Measurements from ENCODE around the gene UPB1. TPM values are rescaled to one million over a fixed set of nuclear protein-coding genes. Genes with fewer than 3 reads are reported as not detected.

The UPB1 gene
- total and polyA plus RNA-seq, 2 experiments from 2014 or later: 0.13 TPM; not detected in 1

DNA sequence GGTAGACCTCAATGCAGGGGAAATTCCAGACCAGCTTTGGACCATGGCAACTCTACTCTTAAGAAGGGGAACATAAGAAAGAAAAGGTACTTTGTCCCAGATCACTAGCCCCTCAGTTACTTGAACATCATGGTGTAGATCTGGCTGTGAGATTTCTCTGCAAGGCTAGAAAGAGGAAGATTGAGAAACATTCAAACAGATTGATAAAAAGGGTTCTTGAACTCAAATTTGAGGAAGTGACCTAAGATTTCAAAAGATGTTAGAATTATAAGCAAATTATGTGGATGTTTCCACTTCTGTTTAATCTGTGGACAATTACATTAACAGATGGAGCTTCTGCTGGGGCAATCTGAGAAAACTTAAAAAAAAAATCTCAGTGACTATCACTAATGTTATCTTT lies 21.8 kb upstream of the UPB1 start:
- Mint-ChIP-seq H3K9me3 (no peaks in the 10 kb centered on the region; the same call in 2 of the 3 replicates), H3K36me3 (ENCODE audit: low read depth) (no peaks in the 10 kb centered on the region), H3K4me3 (no peak overlapping the region), H3K27me3 (ENCODE audit: insufficient read depth, low read depth, poor library complexity) (peaks cover 3% of the 10 kb centered on the region), H3K4me1 (no peaks in the 10 kb centered on the region), H3K27ac (no peak overlapping the region)
- H3K4me1 ChIP-seq (ENCODE audit: insufficient read depth): no peaks in the 10 kb centered on the region
- H3K27ac ChIP-seq (ENCODE audit: low read depth): no peak overlapping the region
- no peaks in the 10 kb centered on the region for H3K79me2 ChIP-seq (replicated peaks; ENCODE audit: insufficient read depth)
- TF ChIP-seq, protein P1, sequence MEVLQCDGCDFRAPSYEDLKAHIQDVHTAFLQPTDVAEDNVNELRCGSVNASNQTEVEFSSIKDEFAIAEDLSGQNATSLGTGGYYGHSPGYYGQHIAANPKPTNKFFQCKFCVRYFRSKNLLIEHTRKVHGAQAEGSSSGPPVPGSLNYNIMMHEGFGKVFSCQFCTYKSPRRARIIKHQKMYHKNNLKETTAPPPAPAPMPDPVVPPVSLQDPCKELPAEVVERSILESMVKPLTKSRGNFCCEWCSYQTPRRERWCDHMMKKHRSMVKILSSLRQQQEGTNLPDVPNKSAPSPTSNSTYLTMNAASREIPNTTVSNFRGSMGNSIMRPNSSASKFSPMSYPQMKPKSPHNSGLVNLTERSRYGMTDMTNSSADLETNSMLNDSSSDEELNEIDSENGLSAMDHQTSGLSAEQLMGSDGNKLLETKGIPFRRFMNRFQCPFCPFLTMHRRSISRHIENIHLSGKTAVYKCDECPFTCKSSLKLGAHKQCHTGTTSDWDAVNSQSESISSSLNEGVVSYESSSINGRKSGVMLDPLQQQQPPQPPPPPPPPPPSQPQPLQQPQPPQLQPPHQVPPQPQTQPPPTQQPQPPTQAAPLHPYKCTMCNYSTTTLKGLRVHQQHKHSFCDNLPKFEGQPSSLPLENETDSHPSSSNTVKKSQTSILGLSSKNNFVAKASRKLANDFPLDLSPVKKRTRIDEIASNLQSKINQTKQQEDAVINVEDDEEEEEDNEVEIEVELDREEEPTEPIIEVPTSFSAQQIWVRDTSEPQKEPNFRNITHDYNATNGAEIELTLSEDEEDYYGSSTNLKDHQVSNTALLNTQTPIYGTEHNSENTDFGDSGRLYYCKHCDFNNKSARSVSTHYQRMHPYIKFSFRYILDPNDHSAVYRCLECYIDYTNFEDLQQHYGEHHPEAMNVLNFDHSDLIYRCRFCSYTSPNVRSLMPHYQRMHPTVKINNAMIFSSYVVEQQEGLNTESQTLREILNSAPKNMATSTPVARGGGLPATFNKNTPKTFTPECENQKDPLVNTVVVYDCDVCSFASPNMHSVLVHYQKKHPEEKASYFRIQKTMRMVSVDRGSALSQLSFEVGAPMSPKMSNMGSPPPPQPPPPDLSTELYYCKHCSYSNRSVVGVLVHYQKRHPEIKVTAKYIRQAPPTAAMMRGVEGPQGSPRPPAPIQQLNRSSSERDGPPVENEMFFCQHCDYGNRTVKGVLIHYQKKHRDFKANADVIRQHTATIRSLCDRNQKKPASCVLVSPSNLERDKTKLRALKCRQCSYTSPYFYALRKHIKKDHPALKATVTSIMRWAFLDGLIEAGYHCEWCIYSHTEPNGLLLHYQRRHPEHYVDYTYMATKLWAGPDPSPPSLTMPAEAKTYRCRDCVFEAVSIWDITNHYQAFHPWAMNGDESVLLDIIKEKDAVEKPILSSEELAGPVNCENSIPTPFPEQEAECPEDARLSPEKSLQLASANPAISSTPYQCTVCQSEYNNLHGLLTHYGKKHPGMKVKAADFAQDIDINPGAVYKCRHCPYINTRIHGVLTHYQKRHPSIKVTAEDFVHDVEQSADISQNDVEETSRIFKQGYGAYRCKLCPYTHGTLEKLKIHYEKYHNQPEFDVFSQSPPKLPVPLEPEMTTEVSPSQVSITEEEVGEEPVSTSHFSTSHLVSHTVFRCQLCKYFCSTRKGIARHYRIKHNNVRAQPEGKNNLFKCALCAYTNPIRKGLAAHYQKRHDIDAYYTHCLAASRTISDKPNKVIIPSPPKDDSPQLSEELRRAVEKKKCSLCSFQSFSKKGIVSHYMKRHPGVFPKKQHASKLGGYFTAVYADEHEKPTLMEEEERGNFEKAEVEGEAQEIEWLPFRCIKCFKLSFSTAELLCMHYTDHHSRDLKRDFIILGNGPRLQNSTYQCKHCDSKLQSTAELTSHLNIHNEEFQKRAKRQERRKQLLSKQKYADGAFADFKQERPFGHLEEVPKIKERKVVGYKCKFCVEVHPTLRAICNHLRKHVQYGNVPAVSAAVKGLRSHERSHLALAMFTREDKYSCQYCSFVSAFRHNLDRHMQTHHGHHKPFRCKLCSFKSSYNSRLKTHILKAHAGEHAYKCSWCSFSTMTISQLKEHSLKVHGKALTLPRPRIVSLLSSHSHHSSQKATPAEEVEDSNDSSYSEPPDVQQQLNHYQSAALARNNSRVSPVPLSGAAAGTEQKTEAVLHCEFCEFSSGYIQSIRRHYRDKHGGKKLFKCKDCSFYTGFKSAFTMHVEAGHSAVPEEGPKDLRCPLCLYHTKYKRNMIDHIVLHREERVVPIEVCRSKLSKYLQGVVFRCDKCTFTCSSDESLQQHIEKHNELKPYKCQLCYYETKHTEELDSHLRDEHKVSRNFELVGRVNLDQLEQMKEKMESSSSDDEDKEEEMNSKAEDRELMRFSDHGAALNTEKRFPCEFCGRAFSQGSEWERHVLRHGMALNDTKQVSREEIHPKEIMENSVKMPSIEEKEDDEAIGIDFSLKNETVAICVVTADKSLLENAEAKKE (CRISPR knock-in tag; IDR thresholded peaks at IDR 0.05): no peak
- TF ChIP-seq, protein P2, sequence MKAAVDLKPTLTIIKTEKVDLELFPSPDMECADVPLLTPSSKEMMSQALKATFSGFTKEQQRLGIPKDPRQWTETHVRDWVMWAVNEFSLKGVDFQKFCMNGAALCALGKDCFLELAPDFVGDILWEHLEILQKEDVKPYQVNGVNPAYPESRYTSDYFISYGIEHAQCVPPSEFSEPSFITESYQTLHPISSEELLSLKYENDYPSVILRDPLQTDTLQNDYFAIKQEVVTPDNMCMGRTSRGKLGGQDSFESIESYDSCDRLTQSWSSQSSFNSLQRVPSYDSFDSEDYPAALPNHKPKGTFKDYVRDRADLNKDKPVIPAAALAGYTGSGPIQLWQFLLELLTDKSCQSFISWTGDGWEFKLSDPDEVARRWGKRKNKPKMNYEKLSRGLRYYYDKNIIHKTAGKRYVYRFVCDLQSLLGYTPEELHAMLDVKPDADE (IDR thresholded peaks at IDR 0.05): no peak
- TF ChIP-seq POLR2AphosphoS5 (IDR thresholded peaks at IDR 0.05; ENCODE audit: low read depth): no peak
- no peak for TF ChIP-seq JUNB (IDR thresholded peaks at IDR 0.05; ENCODE audit: unreplicated experiment)
- no peak for TF ChIP-seq ZNF114 (CRISPR knock-in tag; IDR thresholded peaks at IDR 0.05)
- TF ChIP-seq, protein P3, sequence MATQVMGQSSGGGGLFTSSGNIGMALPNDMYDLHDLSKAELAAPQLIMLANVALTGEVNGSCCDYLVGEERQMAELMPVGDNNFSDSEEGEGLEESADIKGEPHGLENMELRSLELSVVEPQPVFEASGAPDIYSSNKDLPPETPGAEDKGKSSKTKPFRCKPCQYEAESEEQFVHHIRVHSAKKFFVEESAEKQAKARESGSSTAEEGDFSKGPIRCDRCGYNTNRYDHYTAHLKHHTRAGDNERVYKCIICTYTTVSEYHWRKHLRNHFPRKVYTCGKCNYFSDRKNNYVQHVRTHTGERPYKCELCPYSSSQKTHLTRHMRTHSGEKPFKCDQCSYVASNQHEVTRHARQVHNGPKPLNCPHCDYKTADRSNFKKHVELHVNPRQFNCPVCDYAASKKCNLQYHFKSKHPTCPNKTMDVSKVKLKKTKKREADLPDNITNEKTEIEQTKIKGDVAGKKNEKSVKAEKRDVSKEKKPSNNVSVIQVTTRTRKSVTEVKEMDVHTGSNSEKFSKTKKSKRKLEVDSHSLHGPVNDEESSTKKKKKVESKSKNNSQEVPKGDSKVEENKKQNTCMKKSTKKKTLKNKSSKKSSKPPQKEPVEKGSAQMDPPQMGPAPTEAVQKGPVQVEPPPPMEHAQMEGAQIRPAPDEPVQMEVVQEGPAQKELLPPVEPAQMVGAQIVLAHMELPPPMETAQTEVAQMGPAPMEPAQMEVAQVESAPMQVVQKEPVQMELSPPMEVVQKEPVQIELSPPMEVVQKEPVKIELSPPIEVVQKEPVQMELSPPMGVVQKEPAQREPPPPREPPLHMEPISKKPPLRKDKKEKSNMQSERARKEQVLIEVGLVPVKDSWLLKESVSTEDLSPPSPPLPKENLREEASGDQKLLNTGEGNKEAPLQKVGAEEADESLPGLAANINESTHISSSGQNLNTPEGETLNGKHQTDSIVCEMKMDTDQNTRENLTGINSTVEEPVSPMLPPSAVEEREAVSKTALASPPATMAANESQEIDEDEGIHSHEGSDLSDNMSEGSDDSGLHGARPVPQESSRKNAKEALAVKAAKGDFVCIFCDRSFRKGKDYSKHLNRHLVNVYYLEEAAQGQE (IDR thresholded peaks at IDR 0.05; ENCODE audit: unreplicated experiment): no peak
- no peak for TF ChIP-seq CREB1 (CRISPR knock-in tag; IDR thresholded peaks at IDR 0.05; ENCODE audit: low read depth)
- no peak for TF ChIP-seq EZH2 (IDR thresholded peaks at IDR 0.05; ENCODE audit: low read depth, unreplicated experiment)
- no peak for TF ChIP-seq STAT1 (IDR thresholded peaks at IDR 0.05; ENCODE audit: unreplicated experiment)
- no peak for TF ChIP-seq NANOG (IDR thresholded peaks at IDR 0.05; ENCODE audit: borderline replicate concordance)
- TF ChIP-seq EZH2phosphoT487 (IDR thresholded peaks at IDR 0.05; ENCODE audit: unreplicated experiment): no peak
- no peak for TF ChIP-seq ZNF331 (CRISPR knock-in tag; IDR thresholded peaks at IDR 0.05; ENCODE audit: low read depth)
- no peak for TF ChIP-seq CTCF (conservative IDR thresholded peaks at IDR 0.05; ENCODE audit: low read depth in 2 of 2)
- no peak overlapping the region for H2AFZ ChIP-seq
- H3F3A ChIP-seq (replicated peaks; ENCODE audit: low read depth): no peaks in the 10 kb centered on the region
- no peaks in the 10 kb centered on the region for H3K27me3 ChIP-seq (ENCODE audit: insufficient read depth)
- no peaks in the 10 kb centered on the region for H4K20me1 ChIP-seq (replicated peaks; ENCODE audit: insufficient read depth)
- H3K4me3 ChIP-seq: no peak overlapping the region
- no peaks in the 10 kb centered on the region for H3K36me3 ChIP-seq (ENCODE audit: insufficient read depth)
- DNase-seq (ENCODE audit: low spot score) (no peak), ATAC-seq (no peak)
- no peaks in the 10 kb centered on the region for H3K9me2 ChIP-seq (ENCODE audit: insufficient read depth)
- H3K4me2 ChIP-seq: no peak overlapping the region
